Lung microvascular endothelial cell (primary cell): Measurements from ENCODE around the gene RBM23. TPM values are rescaled to one million over a fixed set of nuclear protein-coding genes. Genes with fewer than 3 reads are reported as not detected.
"Not testable (repeated sequence)": the region's sequence is repeated elsewhere in the genome, so short reads cannot be mapped to it uniquely, and the experiment has no call there.

Experiments used
- DNase-seq, 2 donors: peaks; one replicate each; pipeline versions ENCODE4 v3.0.0 to v3.0.0-alpha.2; 2010; ENCODE audit warnings: low read depth in 2 of 2
- total RNA-seq: library from RNA; depleted of rRNA; stranded (reverse); fragments of >200 nt; gene quantifications from 2 replicates; pipeline ENCODE4 v1.2.1, GENCODE V29; 2014

The RBM23 gene
- total RNA-seq, 1 donor from 2014 or later = 37.7 TPM

- no peak for DNase-seq
These were observed 53.2 kb downstream of the RBM23 start for GRCh38 chr14:22865424-22866405.

GRCh38 chr14:22864979-22865378 lies 54.0 kb downstream of the RBM23 start:
- no peak for DNase-seq

- DNase-seq = no peak
These were observed 57.3 kb downstream of the RBM23 start for GRCh38 chr14:22861651-22862050.

- not testable (repeated sequence) for DNase-seq
These were observed 58.6 kb downstream of the RBM23 start for GRCh38 chr14:22860377-22860776.

- no peak for DNase-seq
These were observed 62.5 kb downstream of the RBM23 start for GRCh38 chr14:22856428-22856827.

- no peak for DNase-seq
These were observed 63.8 kb downstream of the RBM23 start for GRCh38 chr14:22854963-22855724.

GRCh38 chr14:22854296-22854695 lies 64.7 kb downstream of the RBM23 start:
- DNase-seq = not testable (repeated sequence)

- DNase-seq = peak; percentile 85 to 87
These were observed 65.8 kb downstream of the RBM23 start for GRCh38 chr14:22852940-22853767.

GRCh38 chr14:22852599-22852939 lies 66.4 kb downstream of the RBM23 start:
- no peak for DNase-seq

- not testable (repeated sequence) for DNase-seq
These were observed 66.8 kb downstream of the RBM23 start for GRCh38 chr14:22852178-22852577.

GRCh38 chr14:22850944-22851764 lies 67.8 kb downstream of the RBM23 start:
- DNase-seq = peak; percentile 94 to 98

GRCh38 chr14:22849212-22849819 lies 69.6 kb downstream of the RBM23 start:
- DNase-seq = no peak

- DNase-seq = peak; percentile 52 to 82
These were observed 70.4 kb downstream of the RBM23 start for GRCh38 chr14:22848351-22849164.

- DNase-seq = peak; percentile 41 to 57
These were observed 71.1 kb downstream of the RBM23 start for GRCh38 chr14:22847661-22848341.

GRCh38 chr14:22846811-22847307 lies 72.1 kb downstream of the RBM23 start:
- no peak for DNase-seq

- DNase-seq = no peak
These were observed 72.9 kb downstream of the RBM23 start for GRCh38 chr14:22845821-22846625.

GRCh38 chr14:22845103-22845394 lies 73.9 kb downstream of the RBM23 start:
- no peak for DNase-seq
